OCI-LY3 (cell line): ENCODE results near the gene SMC1B.
"Not testable (repeated sequence)": the region's sequence is repeated elsewhere in the genome, so short reads cannot be mapped to it uniquely, and the experiment has no call there.

ENCODE experiments used
- H2AFZ ChIP-seq: fragments of 200-600, 300-600 bp; shearing (Covaris generic); 2 replicates; pipeline ENCODE4 v1.6.0; 2014; ENCODE audit warnings: antibody characterized with exemption, low read depth, low read length
- H3K27ac ChIP-seq: fragments of 200-600, 300-600 bp; sonication (generic); 2 replicates; pipeline ENCODE4 v1.5.1; 2014; ENCODE audit warnings: mild to moderate bottlenecking, low read length, moderate library complexity, mixed read lengths
- H3K27me3 ChIP-seq: fragments of 200-600, 300-600 bp; sonication (generic); 2 replicates; pipeline ENCODE4 v1.6.1; 2014; ENCODE audit warnings: low read depth, low read length, mixed read lengths
- H3K36me3 ChIP-seq: fragments of 200-600, 300-600 bp; sonication (generic); replicated peaks from 2 replicates; pipeline ENCODE3; 2014; ENCODE audit warnings: low read depth, low read length, mixed read lengths
- H3K4me1 ChIP-seq: fragments of 300-600, 200-600 bp; sonication (generic); 2 replicates; pipeline ENCODE4 v1.6.1; 2014; ENCODE audit warnings: low read length, mixed read lengths
- H3K4me2 ChIP-seq: fragments of 200-600, 300-600 bp; sonication (generic); 2 replicates; pipeline ENCODE4 v1.6.1; 2014; ENCODE audit warnings: low read length, mixed read lengths
- H3K4me3 ChIP-seq: fragments of 300-600, 200-600 bp; sonication (generic); 2 replicates; pipeline ENCODE4 v1.5.1; 2014; ENCODE audit warnings: antibody characterized with exemption, mild to moderate bottlenecking, low read length, moderate library complexity
- H3K79me2 ChIP-seq: fragments of 300-600, 200-600 bp; shearing (Covaris generic); 2 replicates; pipeline ENCODE4 v1.6.1; 2014; ENCODE audit warnings: mild to moderate bottlenecking, low read length, mixed read lengths
- H3K9ac ChIP-seq: fragments of 300-600, 200-600 bp; shearing (Covaris generic); 2 replicates; pipeline ENCODE4 v1.6.0; 2014; ENCODE audit warnings: mild to moderate bottlenecking, low read length, moderate library complexity
- H3K9me3 ChIP-seq: fragments of 200-600, 300-600 bp; shearing (Covaris generic); 2 replicates; pipeline ENCODE4 v1.6.1; 2014; ENCODE audit warnings: low read length, mixed read lengths; ENCODE audit not compliant: insufficient read depth
- H4K20me1 ChIP-seq: fragments of 200-600, 300-600 bp; sonication (generic); 2 replicates; pipeline ENCODE4 v1.6.1; 2016; ENCODE audit warnings: low read length, mixed read lengths; ENCODE audit not compliant: insufficient read depth
- EZH2phosphoT487 ChIP-seq: fragments of 200-600 bp; shearing (Covaris generic); IDR thresholded peaks from 2 replicates; pipeline ENCODE4 v1.6.1; 2018; ENCODE audit warnings: antibody characterized with exemption, mixed run types, low read depth
- TF ChIP-seq, protein P1 (sequence below): fragments of 200-600, 300-600 bp; sonication (generic); IDR thresholded peaks from 2 replicates; pipeline ENCODE4 v1.5.1; 2014; ENCODE audit warnings: antibody characterized with exemption, low read length, low read depth

Gene SMC1B

GRCh38 chr22:45389546-45389945 is 23.9 kb downstream of the SMC1B start:
- TF ChIP-seq, protein P1, sequence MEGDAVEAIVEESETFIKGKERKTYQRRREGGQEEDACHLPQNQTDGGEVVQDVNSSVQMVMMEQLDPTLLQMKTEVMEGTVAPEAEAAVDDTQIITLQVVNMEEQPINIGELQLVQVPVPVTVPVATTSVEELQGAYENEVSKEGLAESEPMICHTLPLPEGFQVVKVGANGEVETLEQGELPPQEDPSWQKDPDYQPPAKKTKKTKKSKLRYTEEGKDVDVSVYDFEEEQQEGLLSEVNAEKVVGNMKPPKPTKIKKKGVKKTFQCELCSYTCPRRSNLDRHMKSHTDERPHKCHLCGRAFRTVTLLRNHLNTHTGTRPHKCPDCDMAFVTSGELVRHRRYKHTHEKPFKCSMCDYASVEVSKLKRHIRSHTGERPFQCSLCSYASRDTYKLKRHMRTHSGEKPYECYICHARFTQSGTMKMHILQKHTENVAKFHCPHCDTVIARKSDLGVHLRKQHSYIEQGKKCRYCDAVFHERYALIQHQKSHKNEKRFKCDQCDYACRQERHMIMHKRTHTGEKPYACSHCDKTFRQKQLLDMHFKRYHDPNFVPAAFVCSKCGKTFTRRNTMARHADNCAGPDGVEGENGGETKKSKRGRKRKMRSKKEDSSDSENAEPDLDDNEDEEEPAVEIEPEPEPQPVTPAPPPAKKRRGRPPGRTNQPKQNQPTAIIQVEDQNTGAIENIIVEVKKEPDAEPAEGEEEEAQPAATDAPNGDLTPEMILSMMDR = no peak
- TF ChIP-seq EZH2phosphoT487 = no peak
- H3K4me3 ChIP-seq = no peak overlapping the region
- H4K20me1 ChIP-seq = no peaks in the 10 kb centered on the region
- H3K36me3 ChIP-seq = no peaks in the 10 kb centered on the region
- H3K27me3 ChIP-seq = peaks cover 37% of the 10 kb centered on the region
- no peak overlapping the region for H3K4me2 ChIP-seq
- no peaks in the 10 kb centered on the region for H3K4me1 ChIP-seq
- H3K9me3 ChIP-seq = no peaks in the 10 kb centered on the region
- H3K9ac ChIP-seq = no peak overlapping the region
- H2AFZ ChIP-seq = no peak overlapping the region
- no peak overlapping the region for H3K27ac ChIP-seq
- no peaks in the 10 kb centered on the region for H3K79me2 ChIP-seq

DNA sequence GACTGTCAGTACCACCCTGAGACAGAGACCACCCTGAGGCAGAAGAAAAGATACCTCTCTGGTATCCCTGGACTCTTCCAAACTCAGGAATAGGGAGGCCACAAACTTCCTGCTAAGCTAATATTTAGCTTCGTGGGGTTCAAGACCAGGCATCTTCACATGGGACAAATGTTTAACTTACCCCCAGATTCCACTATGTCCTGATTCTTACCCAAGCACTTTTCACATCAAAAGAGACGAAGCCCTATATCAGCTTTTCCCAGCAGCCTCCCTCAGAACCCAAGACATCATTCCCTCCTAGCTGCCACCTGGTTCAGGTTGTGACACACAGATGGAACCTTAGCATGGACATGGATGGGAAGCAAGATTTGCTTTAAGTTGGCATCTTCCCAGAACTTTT is 32.1 kb downstream of the SMC1B start:
- H3K27me3 ChIP-seq = peaks cover 9% of the 10 kb centered on the region; the same call in 1 of the 2 replicates

DNA sequence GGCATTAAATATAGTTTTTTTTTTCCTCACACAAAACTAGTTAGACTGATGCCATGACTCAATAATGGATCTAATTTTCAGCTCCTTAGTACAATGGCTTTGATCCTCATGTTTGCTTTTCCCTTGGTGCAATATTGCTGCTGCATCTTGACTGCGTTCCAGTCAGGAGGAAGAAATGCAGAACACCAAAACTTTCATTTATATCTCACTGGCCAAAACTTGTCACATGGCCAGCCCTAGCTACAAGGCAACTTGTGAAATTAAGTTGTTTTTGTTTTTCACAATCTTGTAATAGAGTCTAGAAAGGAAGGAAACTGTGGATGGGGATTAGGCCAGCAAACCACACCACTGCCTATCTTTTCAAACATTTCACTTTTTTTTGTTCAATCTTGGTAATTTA is 36.7 kb downstream of the SMC1B start:
- Histone ChIP-seq H2AFZ (no peak overlapping the region), H3K4me2 (no peak overlapping the region), H4K20me1 (no peaks in the 10 kb centered on the region), H3K4me3 (no peak overlapping the region), H3K9ac (no peak overlapping the region), H3K36me3 (no peaks in the 10 kb centered on the region), H3K79me2 (no peaks in the 10 kb centered on the region), H3K9me3 (no peaks in the 10 kb centered on the region), H3K27ac (no peak overlapping the region), H3K4me1 (no peaks in the 10 kb centered on the region), H3K27me3 (peaks cover 5% of the 10 kb centered on the region; the same call in 1 of the 2 replicates)
- TF ChIP-seq, protein P1 = no peak
- TF ChIP-seq EZH2phosphoT487 = no peak

More for the DNA sequence above, 32.1 kb downstream of the SMC1B start:
- H3K79me2 ChIP-seq = no peaks in the 10 kb centered on the region
- no peak overlapping the region for H2AFZ ChIP-seq
- H3K27ac ChIP-seq = no peak overlapping the region
- H4K20me1 ChIP-seq = no peaks in the 10 kb centered on the region
- no peaks in the 10 kb centered on the region for H3K36me3 ChIP-seq
- no peak for TF ChIP-seq EZH2phosphoT487
- TF ChIP-seq, protein P1 = no peak
- no peaks in the 10 kb centered on the region for H3K4me1 ChIP-seq
- H3K9ac ChIP-seq = no peak overlapping the region
- no peak overlapping the region for H3K4me2 ChIP-seq
- no peaks in the 10 kb centered on the region for H3K9me3 ChIP-seq
- no peak overlapping the region for H3K4me3 ChIP-seq

GRCh38 chr22:45376009-45376408 is 37.4 kb downstream of the SMC1B start:
- H3K27ac ChIP-seq = no peak overlapping the region
- TF ChIP-seq EZH2phosphoT487 = no peak
- TF ChIP-seq, protein P1 = no peak
- H3K9ac ChIP-seq = no peak overlapping the region
- peaks cover 5% of the 10 kb centered on the region; the same call in 1 of the 2 replicates for H3K27me3 ChIP-seq
- no peaks in the 10 kb centered on the region for H3K4me1 ChIP-seq
- no peaks in the 10 kb centered on the region for H3K79me2 ChIP-seq
- H4K20me1 ChIP-seq = no peaks in the 10 kb centered on the region
- no peak overlapping the region for H3K4me2 ChIP-seq
- H3K36me3 ChIP-seq = no peaks in the 10 kb centered on the region
- H2AFZ ChIP-seq = no peak overlapping the region
- no peak overlapping the region for H3K4me3 ChIP-seq
- no peaks in the 10 kb centered on the region for H3K9me3 ChIP-seq

DNA sequence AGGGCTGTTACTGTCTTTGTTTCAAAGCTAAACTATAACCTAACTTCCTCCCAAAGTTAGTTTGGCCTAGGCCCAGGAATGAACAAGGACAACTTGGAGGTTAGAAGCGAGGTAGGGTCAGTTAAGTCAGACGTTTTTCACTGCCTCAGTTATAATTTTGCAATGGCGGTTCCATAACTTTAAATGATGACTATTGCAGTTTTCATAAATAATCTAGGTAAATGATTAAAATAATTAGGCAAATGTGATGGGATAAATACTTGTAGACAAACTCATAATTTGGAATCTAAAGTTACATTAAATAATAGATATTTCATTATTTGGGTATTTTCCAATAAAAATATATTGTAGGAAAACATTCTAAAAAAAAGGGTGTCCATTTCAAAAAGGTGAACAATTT is 39.8 kb downstream of the SMC1B start:
- not testable (repeated sequence) for H2AFZ ChIP-seq, H3K36me3 ChIP-seq, H3K27me3 ChIP-seq, H3K4me2 ChIP-seq, H3K9ac ChIP-seq, H3K9me3 ChIP-seq, H4K20me1 ChIP-seq, H3K4me1 ChIP-seq, H3K27ac ChIP-seq, H3K4me3 ChIP-seq, H3K79me2 ChIP-seq
